Adrenal gland (tissue), 12 donors: ENCODE results near the gene UBXN6. TPM values are rescaled to one million over a fixed set of nuclear protein-coding genes. Genes with fewer than 3 reads are reported as not detected.

Experiments
- DNase-seq, 7 donors: peaks; one replicate each; pipeline ENCODE4 v3.0.0-alpha.2; 2019 to 2020
- H3K27ac ChIP-seq, 5 donors: fragments of 200-600 bp; sonication (generic) in 4 of 5; 1 replicate in 3 of 5; 2 replicates in 2 of 5; pipeline versions ENCODE4 v1.5.1 to v1.8.0; 2016 to 2020; ENCODE audit warnings: mild to moderate bottlenecking in 1 of 5
- H3K27me3 ChIP-seq: fragments of 200-600 bp; 2 replicates; pipeline ENCODE4 v1.8.0; 2021
- H3K36me3 ChIP-seq, 2 donors: fragments of 200-600 bp; replicated peaks in 1 of 2; 1 replicate in 1 of 2; 2 replicates in 1 of 2; pipeline versions ENCODE4 v1.5.1 to v1.8.0; 2018 to 2022
- H3K4me1 ChIP-seq, 2 donors: fragments of 200-600 bp; replicated peaks in 1 of 2; 1 replicate in 1 of 2; 2 replicates in 1 of 2; pipeline versions ENCODE4 v1.5.1 to v1.8.0; 2018 to 2021
- H3K4me3 ChIP-seq, 4 donors: fragments of 200-600 bp; sonication (generic) in 3 of 4; one replicate each; pipeline ENCODE4 v1.5.1; 2016 to 2018
- H3K9me3 ChIP-seq, 3 donors: fragments of 200-600 bp; sonication (generic) in 1 of 3; replicated peaks in 1 of 3; 1 replicate in 2 of 3; 2 replicates in 1 of 3; pipeline versions ENCODE4 v1.5.1 to v1.8.0; 2016 to 2021
- CTCF ChIP-seq, 6 experiments: fragments of 450-650 bp in 4 of 6; fragments of 200-600 bp in 2 of 6; sonication (generic) in 1 of 6; IDR thresholded peaks; 1 replicate in 5 of 6; 2 replicates in 1 of 6; pipeline versions ENCODE4 v1.5.1 to v1.8.0; 2016 to 2021; ENCODE audit warnings: antibody characterized with exemption in 6 of 6, mild to moderate bottlenecking in 2 of 6, moderate library complexity in 1 of 6
- POLR2A ChIP-seq, 2 donors: fragments of 450-650 bp; IDR thresholded peaks; one replicate each; pipeline ENCODE4 v1.6.1; 2017; ENCODE audit warnings: antibody characterized with exemption in 2 of 2, mild to moderate bottlenecking in 2 of 2, moderate library complexity in 1 of 2
- WGBS, 4 donors: extraction: QIAGEN DNeasy Blood & Tissue Kit in 2 of 4; methylation state at CpG; one replicate each; pipeline versions ENCODE4 v1.1.5 to v1.1.7; 2013 to 2017; 5-methylcytosine and 5-hydroxymethylcytosine counted together
- intact Hi-C, 2 donors: fragments of 100-400 bp; cut with DNase I; formaldehyde crosslinking; loops; one replicate each; pipeline versions ENCODE4 v1.14.1 to v1.15.0; 2022 to 2023
- polyA plus RNA-seq, 3 donors: library from polyadenylated mRNA; stranded (reverse); fragments of 200-250 nt in 2 of 3; fragments of 350-450 nt in 1 of 3; fragmentation: Illumina TruSeq in 1 of 3; extraction: RNeasy Lipid Tissue Mini Kit (QIAGEN cat#74804) in 1 of 3; gene quantifications; one replicate each; pipeline ENCODE4 v1.2.3, GENCODE V29; 2013 to 2014
- total RNA-seq, 9 donors: library from RNA; depleted of rRNA in 4 of 9; stranded (reverse); fragments of >200 nt in 4 of 9; fragments of 120-200 nt in 1 of 9; fragmentation: NEBNext Ultra II Directional in 1 of 9; extraction: Animal tissue kit (Norgen Biotek cat#: 25700) in 1 of 9; gene quantifications; one replicate each; pipeline versions ENCODE4 v1.1.0 to v1.2.4, GENCODE V29; 2013 to 2023
- donor health status: healthy with polysubstance abuse.
- donor health status: Bipolar disorder and iron deficiency.
- donor health status: DM: yes; HTN: yes; CAD: no.
- donor health status: DM: no; HTN: no; CAD: no.
- donor health status: DM: no; HTN: no; CAD: no.
- donor health status: DM: yes; HTN: yes; CAD: no.

Gene UBXN6
- total and polyA plus RNA-seq, 12 donors: 53.9 to 317 (median 254) TPM

- DNase-seq: no peak
- TF ChIP-seq POLR2A (IDR thresholded peaks at IDR 0.05) (no peak), CTCF (IDR thresholded peaks at IDR 0.05) (no peak)
- Histone ChIP-seq H3K4me1 (no peaks in the 10 kb centered on the region), H3K9me3 (no peaks in the 10 kb centered on the region), H3K36me3 (peaks cover 0 to 82% of the 10 kb centered on the region in 2 donors), H3K27ac (no peak overlapping the region), H3K27me3 (no peaks in the 10 kb centered on the region), H3K4me3 (no peak overlapping the region)
- WGBS, 4 donors: 88 to 95% (median 92%) methylated on average over 6 to 12 of the region's 12 CpGs
- intact Hi-C loops: no loop called here
Observed at GRCh38 chr19:4495471-4495870, 37.9 kb upstream of the UBXN6 start.

GRCh38 chr19:4494691-4495064 lies 37.1 kb upstream of the UBXN6 start:
- 96 to 99% (median 97%) methylated on average over 7 to 8 of the region's 8 CpGs for WGBS, 4 donors
- peaks cover 0 to 82% of the 10 kb centered on the region in 2 donors for H3K36me3 ChIP-seq
- intact Hi-C loops: no loop called here
- no peak for DNase-seq
- no peaks in the 10 kb centered on the region for H3K27me3 ChIP-seq
- H3K9me3 ChIP-seq: no peaks in the 10 kb centered on the region
- no peaks in the 10 kb centered on the region for H3K4me1 ChIP-seq
- no peak overlapping the region for H3K4me3 ChIP-seq
- no peak for TF ChIP-seq POLR2A (IDR thresholded peaks at IDR 0.05)
- no peak for TF ChIP-seq CTCF (IDR thresholded peaks at IDR 0.05)
- no peak overlapping the region for H3K27ac ChIP-seq

- DNase-seq: no peak
- TF ChIP-seq POLR2A (IDR thresholded peaks at IDR 0.05): no peak
- TF ChIP-seq CTCF (IDR thresholded peaks at IDR 0.05): no peak
- Histone ChIP-seq H3K4me3 (no peak overlapping the region), H3K27me3 (no peaks in the 10 kb centered on the region), H3K36me3 (peaks cover 0 to 82% of the 10 kb centered on the region in 2 donors), H3K27ac (no peak overlapping the region), H3K4me1 (no peaks in the 10 kb centered on the region), H3K9me3 (no peaks in the 10 kb centered on the region)
- intact Hi-C loops: no loop called here
- 94 to 96% (median 94%) methylated on average over 46 to 61 of the region's 61 CpGs for WGBS, 4 donors
Observed at GRCh38 chr19:4493929-4494690, 36.5 kb upstream of the UBXN6 start.

GRCh38 chr19:4493104-4493928 lies 35.7 kb upstream of the UBXN6 start:
- Histone ChIP-seq H3K4me1 (no peaks in the 10 kb centered on the region), H3K27me3 (no peaks in the 10 kb centered on the region), H3K36me3 (peaks cover 0 to 81% of the 10 kb centered on the region in 2 donors), H3K9me3 (no peaks in the 10 kb centered on the region), H3K27ac (no peak overlapping the region), H3K4me3 (no peak overlapping the region)
- WGBS, 4 donors: 91 to 97% (median 94%) methylated on average over 17 to 40 of the region's 41 CpGs
- intact Hi-C loops: no loop called here
- TF ChIP-seq POLR2A (IDR thresholded peaks at IDR 0.05) (no peak), CTCF (IDR thresholded peaks at IDR 0.05) (no peak)
- DNase-seq: no peak
